ENCODE results near the gene SEC23A. TPM values are rescaled to one million over a fixed set of nuclear protein-coding genes. Genes with fewer than 3 reads are reported as not detected.
"Not testable (repeated sequence)": the region's sequence is repeated elsewhere in the genome, so short reads cannot be mapped to it uniquely, and the experiment has no call there.

The SEC23A gene
- total RNA-seq, 1 experiment from 2014 or later, result 108 TPM

DNA sequence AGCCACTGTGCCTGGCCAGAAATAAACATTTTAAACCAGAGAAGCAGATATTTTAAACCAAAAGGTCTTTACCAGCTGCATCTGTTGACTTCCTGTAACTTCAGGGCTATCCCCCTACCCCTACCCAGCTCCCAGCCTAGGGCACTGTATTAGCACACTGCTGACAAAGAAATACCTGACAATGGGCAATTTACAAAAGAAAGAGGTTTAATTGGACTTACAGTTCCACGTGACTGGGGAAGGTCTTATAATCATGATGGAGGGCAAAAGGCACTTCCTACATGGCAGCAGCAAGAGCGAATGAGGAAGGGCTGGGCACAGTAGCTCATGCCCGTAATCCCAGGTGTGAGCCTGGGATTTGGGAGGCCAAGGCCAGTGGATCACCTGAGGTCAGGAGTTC, 37.1 kb upstream of the SEC23A start:
- no peak for DNase-seq
- Histone ChIP-seq H3K9me3 (peaks cover 8% of the 10 kb centered on the region), H3K36me3 (ENCODE audit: control insufficient read depth, insufficient read depth, low read length) (no peaks in the 10 kb centered on the region), H3K4me1 (no peaks in the 10 kb centered on the region), H3K27me3 (replicated peaks; ENCODE audit: control insufficient read depth, insufficient read depth, low read length) (no peaks in the 10 kb centered on the region), H3K4me3 (ENCODE audit: low read depth, low read length) (no peak overlapping the region)
- BruUV-seq (replicated peaks), result no TSS peak
- Mint-ChIP-seq H3K36me3 (ENCODE audit: insufficient read depth, unreplicated experiment) (peaks cover 38% of the 10 kb centered on the region), H3K27me3 (ENCODE audit: insufficient read depth, unreplicated experiment) (no peaks in the 10 kb centered on the region), H3K27ac (ENCODE audit: unreplicated experiment) (no peak overlapping the region), H3K9me3 (ENCODE audit: unreplicated experiment) (peaks cover 10% of the 10 kb centered on the region), H3K4me1 (ENCODE audit: low read depth, unreplicated experiment) (no peaks in the 10 kb centered on the region), H3K4me3 (ENCODE audit: unreplicated experiment) (no peak overlapping the region)
- CTCF ChIA-PET, result no interaction called here
- TF ChIP-seq, protein P1, sequence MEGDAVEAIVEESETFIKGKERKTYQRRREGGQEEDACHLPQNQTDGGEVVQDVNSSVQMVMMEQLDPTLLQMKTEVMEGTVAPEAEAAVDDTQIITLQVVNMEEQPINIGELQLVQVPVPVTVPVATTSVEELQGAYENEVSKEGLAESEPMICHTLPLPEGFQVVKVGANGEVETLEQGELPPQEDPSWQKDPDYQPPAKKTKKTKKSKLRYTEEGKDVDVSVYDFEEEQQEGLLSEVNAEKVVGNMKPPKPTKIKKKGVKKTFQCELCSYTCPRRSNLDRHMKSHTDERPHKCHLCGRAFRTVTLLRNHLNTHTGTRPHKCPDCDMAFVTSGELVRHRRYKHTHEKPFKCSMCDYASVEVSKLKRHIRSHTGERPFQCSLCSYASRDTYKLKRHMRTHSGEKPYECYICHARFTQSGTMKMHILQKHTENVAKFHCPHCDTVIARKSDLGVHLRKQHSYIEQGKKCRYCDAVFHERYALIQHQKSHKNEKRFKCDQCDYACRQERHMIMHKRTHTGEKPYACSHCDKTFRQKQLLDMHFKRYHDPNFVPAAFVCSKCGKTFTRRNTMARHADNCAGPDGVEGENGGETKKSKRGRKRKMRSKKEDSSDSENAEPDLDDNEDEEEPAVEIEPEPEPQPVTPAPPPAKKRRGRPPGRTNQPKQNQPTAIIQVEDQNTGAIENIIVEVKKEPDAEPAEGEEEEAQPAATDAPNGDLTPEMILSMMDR (IDR thresholded peaks at IDR 0.05; ENCODE audit: insufficient read depth in 1 of 2, low read depth in 1 of 2, low read length in 1 of 2, severe bottlenecking in 1 of 2, unreplicated experiment in 1 of 2), result no peak
- intact Hi-C loops (cut with micrococcal nuclease; ENCODE audit: unreplicated experiment), result no loop called here
- POLR2A ChIA-PET, result no interaction called here

DNA sequence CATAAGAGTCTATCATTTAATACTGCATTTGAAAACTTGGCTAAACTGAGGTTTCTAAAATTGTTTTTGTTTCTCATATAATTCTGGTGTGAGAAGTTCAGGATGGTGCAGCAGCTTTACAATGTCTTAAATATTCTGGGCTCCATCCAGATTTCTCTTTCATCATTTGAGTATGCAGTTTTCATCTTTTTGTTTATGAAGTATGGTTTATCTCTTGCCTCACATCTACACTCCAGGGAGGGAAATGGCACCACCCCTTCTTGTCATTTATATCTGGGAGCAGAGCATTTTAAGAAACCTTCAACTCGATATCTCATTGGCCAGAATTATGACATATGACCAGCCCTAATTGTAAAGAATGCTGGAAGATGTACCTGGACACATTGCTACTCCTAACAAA, 35.4 kb upstream of the SEC23A start:
- Mint-ChIP-seq H3K27ac (ENCODE audit: unreplicated experiment) (no peak overlapping the region), H3K36me3 (ENCODE audit: insufficient read depth, unreplicated experiment) (peaks cover 38% of the 10 kb centered on the region), H3K9me3 (ENCODE audit: unreplicated experiment) (peaks cover 10% of the 10 kb centered on the region), H3K4me3 (ENCODE audit: unreplicated experiment) (no peak overlapping the region), H3K27me3 (ENCODE audit: insufficient read depth, unreplicated experiment) (no peaks in the 10 kb centered on the region), H3K4me1 (ENCODE audit: low read depth, unreplicated experiment) (no peaks in the 10 kb centered on the region)
- intact Hi-C loops (cut with micrococcal nuclease; ENCODE audit: unreplicated experiment), result no loop called here
- H3K4me1 ChIP-seq, result no peaks in the 10 kb centered on the region
- no peaks in the 10 kb centered on the region for H3K36me3 ChIP-seq (ENCODE audit: control insufficient read depth, insufficient read depth, low read length)
- CTCF ChIA-PET, result no interaction called here
- TF ChIP-seq, protein P1 (IDR thresholded peaks at IDR 0.05; ENCODE audit: insufficient read depth in 1 of 2, low read depth in 1 of 2, low read length in 1 of 2, severe bottlenecking in 1 of 2, unreplicated experiment in 1 of 2), result no peak
- no TSS peak for BruUV-seq (replicated peaks)
- POLR2A ChIA-PET, result interaction anchor here (0.6 kb wide), 1 partner anchor 28 kb away, joined by 4 read pairs; no protein-coding TSS in a partner anchor
- no peaks in the 10 kb centered on the region for H3K27me3 ChIP-seq (replicated peaks; ENCODE audit: control insufficient read depth, insufficient read depth, low read length)
- H3K9me3 ChIP-seq, result peaks cover 8% of the 10 kb centered on the region
- DNase-seq, result no peak
- no peak overlapping the region for H3K4me3 ChIP-seq (ENCODE audit: low read depth, low read length)

DNA sequence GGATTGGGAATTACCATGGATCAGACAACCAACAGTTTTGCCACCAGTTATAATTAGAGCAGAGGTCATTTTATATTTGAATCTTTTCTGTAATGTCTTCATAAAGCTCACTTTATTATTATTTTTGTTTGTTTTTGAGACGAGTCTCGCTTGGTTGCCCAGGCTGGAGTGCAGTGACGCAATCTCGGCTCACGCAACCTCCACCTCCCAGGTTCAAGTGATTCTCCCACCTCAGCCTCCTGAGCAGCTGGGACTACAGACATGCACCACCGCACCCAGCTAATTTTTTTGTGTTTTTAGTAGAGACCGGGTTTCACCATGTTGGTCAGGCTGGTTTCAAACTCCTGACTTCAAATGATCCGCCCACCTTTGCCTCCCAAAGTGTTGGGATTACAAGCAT, 34.8 kb upstream of the SEC23A start:
- H3K36me3 Mint-ChIP-seq (ENCODE audit: insufficient read depth, unreplicated experiment), result peaks cover 33% of the 10 kb centered on the region
- H3K36me3 ChIP-seq (ENCODE audit: control insufficient read depth, insufficient read depth, low read length); H3K27me3 ChIP-seq (replicated peaks; ENCODE audit: control insufficient read depth, insufficient read depth, low read length); BruUV-seq (replicated peaks); H3K4me3 Mint-ChIP-seq (ENCODE audit: unreplicated experiment); H3K9me3 Mint-ChIP-seq (ENCODE audit: unreplicated experiment); POLR2A ChIA-PET; H3K27ac Mint-ChIP-seq (ENCODE audit: unreplicated experiment); H3K9me3 ChIP-seq; CTCF ChIA-PET; intact Hi-C loops (cut with micrococcal nuclease; ENCODE audit: unreplicated experiment); H3K27me3 Mint-ChIP-seq (ENCODE audit: insufficient read depth, unreplicated experiment); H3K4me1 ChIP-seq; H3K4me1 Mint-ChIP-seq (ENCODE audit: low read depth, unreplicated experiment); H3K4me3 ChIP-seq (ENCODE audit: low read depth, low read length); DNase-seq: not testable (repeated sequence)
